ENCODE data around the gene ZFHX2. TPM values are rescaled to one million over a fixed set of nuclear protein-coding genes. Genes with fewer than 3 reads are reported as not detected.

Gene ZFHX2
- polyA plus RNA-seq, 6 donors from 2014 or later: 0.03 to 0.38 (median 0.04) TPM; not detected in 3

GRCh38 chr14:23512156-23512555, 39.4 kb downstream of the ZFHX2 start:
- Mint-ChIP-seq H3K36me3 (peaks cover 0 to 11% of the 10 kb centered on the region in 2 donors), H3K4me1 (peaks cover 4 to 10% (median 4%) of the 10 kb centered on the region in 3 donors), H3K4me3 (peak overlapping the region in 6 of 8 donors; percentile 12 to 81 (median 66)), H3K9me3 (peaks cover 0 to 3% (median 0%) of the 10 kb centered on the region in 7 donors), H3K27ac (no peak overlapping the region), H3K27me3 (no peaks in the 10 kb centered on the region)
- DNase-seq: no peak
- ATAC-seq (ENCODE audit: low read depth in 2 of 2): no peak

- Mint-ChIP-seq H3K4me3 (no peak overlapping the region), H3K36me3 (peaks cover 0 to under 1% of the 10 kb centered on the region in 2 donors), H3K27me3 (no peaks in the 10 kb centered on the region), H3K4me1 (no peaks in the 10 kb centered on the region), H3K27ac (peak overlapping the region in 1 of 6 donors; percentile 27), H3K9me3 (no peaks in the 10 kb centered on the region)
- ATAC-seq (ENCODE audit: low read depth in 2 of 2): no peak
- no peak for DNase-seq
Measured at GRCh38 chr14:23494223-23494622, 57.3 kb downstream of the ZFHX2 start.

- peak overlapping the region in 1 of 6 donors; percentile 70 for H3K27ac Mint-ChIP-seq
- no peak for ATAC-seq (ENCODE audit: low read depth in 2 of 2)
- no peaks in the 10 kb centered on the region for H3K27me3 Mint-ChIP-seq
- H3K9me3 Mint-ChIP-seq: no peaks in the 10 kb centered on the region
- H3K36me3 Mint-ChIP-seq: no peaks in the 10 kb centered on the region
- H3K4me1 Mint-ChIP-seq: no peaks in the 10 kb centered on the region
- no peak overlapping the region for H3K4me3 Mint-ChIP-seq
- no peak for DNase-seq
Measured at GRCh38 chr14:23492618-23493272, 58.8 kb downstream of the ZFHX2 start.

GRCh38 chr14:23487216-23487615, 64.3 kb downstream of the ZFHX2 start:
- H3K9me3 Mint-ChIP-seq: no peaks in the 10 kb centered on the region
- no peak overlapping the region for H3K4me3 Mint-ChIP-seq
- H3K27ac Mint-ChIP-seq: no peak overlapping the region
- no peaks in the 10 kb centered on the region for H3K27me3 Mint-ChIP-seq
- H3K36me3 Mint-ChIP-seq: peaks cover 0 to 32% of the 10 kb centered on the region in 2 donors
- no peak for ATAC-seq (ENCODE audit: low read depth in 2 of 2)
- H3K4me1 Mint-ChIP-seq: peaks cover 0 to 12% (median under 1%) of the 10 kb centered on the region in 3 donors
- no peak for DNase-seq

- peaks cover 0 to 16% (median 6%) of the 10 kb centered on the region in 3 donors for H3K4me1 Mint-ChIP-seq
- no peak overlapping the region for H3K4me3 Mint-ChIP-seq
- no peaks in the 10 kb centered on the region for H3K27me3 Mint-ChIP-seq
- peaks cover 0 to 32% of the 10 kb centered on the region in 2 donors for H3K36me3 Mint-ChIP-seq
- ATAC-seq (ENCODE audit: low read depth in 2 of 2): no peak
- DNase-seq: no peak
- no peaks in the 10 kb centered on the region for H3K9me3 Mint-ChIP-seq
- H3K27ac Mint-ChIP-seq: peak overlapping the region in 1 of 6 donors; percentile 61
Measured at GRCh38 chr14:23486036-23486435, 65.5 kb downstream of the ZFHX2 start.

GRCh38 chr14:23485326-23485725, 66.2 kb downstream of the ZFHX2 start:
- H3K4me3 Mint-ChIP-seq: no peak overlapping the region
- H3K9me3 Mint-ChIP-seq: no peaks in the 10 kb centered on the region
- no peaks in the 10 kb centered on the region for H3K27me3 Mint-ChIP-seq
- no peak for DNase-seq
- peaks cover 0 to 32% of the 10 kb centered on the region in 2 donors for H3K36me3 Mint-ChIP-seq
- H3K27ac Mint-ChIP-seq: no peak overlapping the region
- peaks cover 0 to 16% (median 6%) of the 10 kb centered on the region in 3 donors for H3K4me1 Mint-ChIP-seq
- ATAC-seq (ENCODE audit: low read depth in 2 of 2): no peak

GRCh38 chr14:23483236-23483854, 68.2 kb downstream of the ZFHX2 start:
- DNase-seq (no peak), ATAC-seq (ENCODE audit: low read depth in 2 of 2) (no peak)
- Mint-ChIP-seq H3K27ac (peak overlapping the region in 2 of 6 donors; percentile 19 to 51), H3K27me3 (no peaks in the 10 kb centered on the region), H3K4me1 (peaks cover 0 to 18% (median 6%) of the 10 kb centered on the region in 3 donors), H3K4me3 (peak overlapping the region in 1 of 8 donors; percentile 23), H3K9me3 (no peaks in the 10 kb centered on the region), H3K36me3 (peaks cover 2 to 35% of the 10 kb centered on the region in 2 donors)

GRCh38 chr14:23482823-23483148, 68.8 kb downstream of the ZFHX2 start:
- H3K36me3 Mint-ChIP-seq: peaks cover 4 to 41% of the 10 kb centered on the region in 2 donors
- DNase-seq (no peak), ATAC-seq (ENCODE audit: low read depth in 2 of 2) (no peak)
- no peak overlapping the region for H3K4me3 Mint-ChIP-seq
- no peak overlapping the region for H3K27ac Mint-ChIP-seq
- no peaks in the 10 kb centered on the region for H3K9me3 Mint-ChIP-seq
- H3K4me1 Mint-ChIP-seq: peaks cover 0 to 19% (median 6%) of the 10 kb centered on the region in 3 donors
- no peaks in the 10 kb centered on the region for H3K27me3 Mint-ChIP-seq

GRCh38 chr14:23481979-23482822, 69.4 kb downstream of the ZFHX2 start:
- ATAC-seq (ENCODE audit: low read depth in 2 of 2) (no peak), DNase-seq (no peak)
- H3K27ac Mint-ChIP-seq: peak overlapping the region in 2 of 6 donors; percentile 27 to 56
- no peaks in the 10 kb centered on the region for H3K27me3 Mint-ChIP-seq
- H3K4me3 Mint-ChIP-seq: no peak overlapping the region
- no peaks in the 10 kb centered on the region for H3K9me3 Mint-ChIP-seq
- peaks cover 5 to 43% of the 10 kb centered on the region in 2 donors for H3K36me3 Mint-ChIP-seq
- H3K4me1 Mint-ChIP-seq: peaks cover 0 to 20% (median 6%) of the 10 kb centered on the region in 3 donors

- H3K36me3 Mint-ChIP-seq: peaks cover 9 to 43% of the 10 kb centered on the region in 2 donors
- DNase-seq (no peak), ATAC-seq (ENCODE audit: low read depth in 2 of 2) (no peak)
- H3K27me3 Mint-ChIP-seq: no peaks in the 10 kb centered on the region
- H3K27ac Mint-ChIP-seq: peak overlapping the region in 1 of 6 donors; percentile 2
- H3K9me3 Mint-ChIP-seq: no peaks in the 10 kb centered on the region
- H3K4me1 Mint-ChIP-seq: peaks cover 0 to 23% (median 6%) of the 10 kb centered on the region in 3 donors
- H3K4me3 Mint-ChIP-seq: no peak overlapping the region
Measured at GRCh38 chr14:23481362-23481970, 70.1 kb downstream of the ZFHX2 start.

- Mint-ChIP-seq H3K27me3 (no peaks in the 10 kb centered on the region), H3K36me3 (peaks cover 23 to 39% of the 10 kb centered on the region in 2 donors), H3K4me3 (no peak overlapping the region), H3K9me3 (no peaks in the 10 kb centered on the region), H3K4me1 (peaks cover 0 to 18% (median 6%) of the 10 kb centered on the region in 3 donors), H3K27ac (peak overlapping the region in 2 of 6 donors; percentile 11 to 71)
- peak; percentile 57 for DNase-seq
- peak; percentile 69 to 72 for ATAC-seq (ENCODE audit: low read depth in 2 of 2)
Measured at GRCh38 chr14:23478109-23478759, 73.3 kb downstream of the ZFHX2 start.

- no peak for ATAC-seq (ENCODE audit: low read depth in 2 of 2)
- Mint-ChIP-seq H3K4me1 (peaks cover 6 to 9% (median 7%) of the 10 kb centered on the region in 3 donors), H3K27me3 (no peaks in the 10 kb centered on the region), H3K4me3 (peak overlapping the region in 2 of 8 donors; percentile 52 to 54), H3K36me3 (peaks cover 17 to 18% of the 10 kb centered on the region in 2 donors), H3K27ac (peak overlapping the region in 1 of 6 donors; percentile 2), H3K9me3 (no peaks in the 10 kb centered on the region)
- DNase-seq: no peak
Measured at GRCh38 chr14:23470947-23471346, 80.6 kb downstream of the ZFHX2 start.
